NCI-H345 (cell line): ENCODE measurements around the gene PTPRE.

Source experiments
- DNase-seq: peaks from one replicate; lab custom pipeline; 2025; lab: John Stamatoyannopoulos, UW

PTPRE gene

GRCh38 chr10:128000471-128001362, 93.8 kb downstream of the PTPRE start:
- no peak for DNase-seq

GRCh38 chr10:128001363-128001745, 94.5 kb downstream of the PTPRE start:
- DNase-seq, result no peak

- DNase-seq, result no peak
These were observed 94.9 kb downstream of the PTPRE start for GRCh38 chr10:128001849-128002248.

DNA sequence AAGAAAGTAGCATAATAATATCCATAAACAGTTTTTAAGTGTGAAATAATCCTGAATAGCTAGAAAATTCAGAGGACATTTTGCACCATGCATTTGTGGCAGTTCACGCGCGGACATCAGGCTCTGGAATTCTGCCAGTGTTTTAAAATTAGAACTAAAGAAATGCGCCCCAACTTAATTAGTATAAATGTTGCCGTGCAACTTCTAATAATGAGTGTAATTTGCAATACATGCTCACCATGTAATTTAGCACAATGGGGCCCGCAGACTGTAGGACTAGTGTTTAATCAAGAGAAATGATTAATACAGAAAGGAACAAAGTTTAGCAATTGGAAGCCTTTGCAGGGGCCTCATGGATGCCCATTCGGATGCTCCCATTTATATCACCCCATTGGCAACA, 96.6 kb downstream of the PTPRE start:
- no peak for DNase-seq

DNA sequence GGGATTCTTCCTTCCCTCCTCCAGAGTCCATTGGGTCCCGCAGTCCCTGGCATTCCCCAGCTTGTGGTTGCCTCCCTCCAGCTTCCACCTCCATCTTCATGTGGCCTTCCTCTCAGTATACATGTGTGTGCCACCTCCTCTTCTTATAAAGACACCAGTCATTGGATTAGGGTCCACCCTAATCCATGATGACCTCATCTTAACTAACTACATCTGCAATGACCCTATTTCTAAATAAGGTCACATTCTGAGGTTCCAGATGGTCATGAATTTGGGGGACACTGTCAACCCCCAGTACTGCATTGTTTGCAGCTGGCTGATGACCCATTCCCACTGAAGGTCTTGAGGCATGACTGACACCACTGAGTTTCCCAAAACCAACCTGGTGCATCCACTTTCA, 99.0 kb downstream of the PTPRE start:
- no peak for DNase-seq

- no peak for DNase-seq
These were observed 100.2 kb downstream of the PTPRE start for GRCh38 chr10:128007056-128007455.

DNA sequence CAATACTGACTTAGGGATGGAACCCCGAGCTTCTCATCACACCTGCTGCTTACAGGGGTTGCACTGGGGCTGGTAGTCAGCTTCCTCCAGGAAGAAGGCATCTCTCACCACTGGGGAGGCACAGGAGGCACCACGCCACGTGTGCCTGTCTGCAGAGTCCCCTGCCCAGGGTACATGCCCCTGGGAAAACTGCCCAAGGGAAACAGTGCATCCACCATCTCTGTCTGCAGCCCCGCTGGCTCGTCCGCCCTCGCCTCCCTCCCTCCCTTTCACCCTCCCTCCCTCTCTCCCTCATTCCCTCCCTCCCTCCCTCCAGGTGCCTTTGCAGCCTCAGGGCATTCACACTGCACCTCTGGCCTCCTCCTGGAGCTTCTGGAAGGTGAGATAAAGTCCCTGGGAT, 101.1 kb downstream of the PTPRE start:
- DNase-seq, result no peak

- DNase-seq, result no peak
These were observed 101.8 kb downstream of the PTPRE start for GRCh38 chr10:128008521-128009250.

DNA sequence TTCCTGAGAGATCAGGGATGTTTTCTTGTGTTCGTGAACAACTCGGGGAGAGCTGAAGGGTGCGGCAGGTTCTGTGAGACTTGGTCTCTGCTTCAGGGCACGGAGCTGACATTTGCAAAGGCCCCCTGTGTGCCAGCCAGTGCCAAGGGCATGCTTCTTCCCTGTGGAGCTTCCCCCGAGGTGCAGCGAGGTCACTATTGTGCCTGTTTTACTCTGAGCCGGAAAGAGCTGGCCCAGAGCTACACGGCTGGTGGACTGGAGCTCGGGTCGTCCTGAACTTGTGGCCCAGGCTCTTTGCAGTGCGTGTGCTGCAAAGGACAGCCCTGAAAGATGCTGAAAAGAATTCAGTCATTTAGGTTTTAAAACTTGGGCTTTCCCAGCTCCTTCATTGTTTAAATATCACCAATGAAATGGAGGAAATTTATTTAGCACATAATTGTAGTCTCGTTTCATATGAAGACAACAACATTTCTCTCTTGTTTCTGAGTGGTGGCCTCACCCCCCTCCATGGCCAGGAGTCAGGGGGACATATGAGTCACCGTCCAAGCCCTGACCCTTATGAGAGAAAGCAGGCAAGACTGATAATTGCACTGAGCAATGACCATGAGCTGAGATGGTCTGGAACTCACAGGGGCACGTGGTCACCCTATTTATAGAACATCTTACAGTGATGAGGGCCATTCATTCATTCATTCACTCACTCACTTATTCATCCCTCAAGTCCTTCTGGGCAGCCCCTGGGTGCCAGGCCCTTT, 102.6 kb downstream of the PTPRE start:
- no peak for DNase-seq

- peak; percentile 58 for DNase-seq
These were observed 104.4 kb downstream of the PTPRE start for GRCh38 chr10:128011059-128011979.

DNA sequence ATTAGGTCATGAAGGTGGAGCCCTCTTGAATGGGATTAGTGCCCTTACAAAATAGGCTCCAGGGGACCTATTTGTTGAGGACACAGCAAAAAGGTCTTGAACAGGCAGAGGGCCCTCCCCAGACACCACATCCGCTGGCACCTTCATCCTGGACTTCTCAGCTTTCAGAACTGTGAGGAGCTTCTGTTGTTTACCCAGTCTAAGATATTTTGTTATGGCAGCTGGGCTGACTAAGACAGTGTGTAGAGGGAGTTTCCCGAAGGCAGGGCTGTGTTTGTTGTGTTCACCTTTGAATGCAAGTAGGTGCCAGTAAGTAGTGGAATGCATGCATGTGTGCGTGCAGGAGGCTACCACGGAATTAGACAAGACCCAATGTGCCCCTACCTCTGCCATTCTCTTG, 106.7 kb downstream of the PTPRE start:
- no peak for DNase-seq

DNA sequence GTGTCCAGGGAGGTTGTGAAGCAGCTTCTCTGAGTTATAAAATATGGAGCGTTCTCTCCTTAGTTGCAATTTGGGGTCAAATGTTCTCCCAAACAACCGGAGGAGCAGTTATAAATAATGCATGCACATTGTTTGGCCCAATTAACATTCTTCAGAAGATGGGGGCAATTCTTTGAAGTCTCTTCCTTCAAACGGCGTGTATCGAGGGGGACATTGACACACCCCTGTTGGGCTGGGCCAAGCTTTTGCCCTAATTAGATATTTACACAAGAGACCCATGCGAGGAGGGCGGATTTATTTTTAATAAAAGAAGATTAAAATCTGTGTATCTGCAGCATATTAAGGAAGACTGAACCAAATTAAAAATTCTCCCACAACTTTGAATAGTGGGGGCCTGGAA, 107.3 kb downstream of the PTPRE start:
- DNase-seq, result no peak

DNA sequence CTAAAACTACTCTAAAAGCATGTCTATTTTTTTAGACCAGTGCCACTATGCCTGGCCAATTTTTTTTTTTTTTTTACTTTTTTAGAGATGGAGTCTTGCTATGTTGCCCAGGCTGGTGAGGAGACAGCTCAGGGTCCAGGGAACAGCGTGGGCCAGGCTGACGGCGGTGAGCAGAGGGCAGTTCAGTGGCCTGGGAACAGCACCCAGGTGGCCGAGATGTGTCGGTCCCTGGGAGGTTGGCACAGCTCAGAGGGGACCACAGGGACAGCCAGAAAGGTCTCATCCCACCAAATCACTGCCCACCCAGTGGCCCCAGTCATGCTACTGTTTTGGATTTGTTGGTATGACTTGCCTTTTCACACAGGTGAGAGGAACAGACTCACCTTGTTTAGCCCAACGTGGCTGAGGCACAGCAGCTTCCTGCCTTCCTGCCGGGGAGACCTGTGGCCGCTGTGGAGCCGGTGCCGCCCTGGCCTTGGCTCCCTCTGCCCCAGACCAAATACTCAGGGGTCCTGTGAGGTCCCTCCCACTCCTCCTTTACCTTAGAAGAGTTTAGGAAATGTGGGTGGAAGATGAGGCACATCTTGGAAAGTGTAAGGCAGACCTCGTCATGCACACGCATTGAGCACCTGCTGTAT, 109.6 kb downstream of the PTPRE start:
- DNase-seq, result no peak

DNA sequence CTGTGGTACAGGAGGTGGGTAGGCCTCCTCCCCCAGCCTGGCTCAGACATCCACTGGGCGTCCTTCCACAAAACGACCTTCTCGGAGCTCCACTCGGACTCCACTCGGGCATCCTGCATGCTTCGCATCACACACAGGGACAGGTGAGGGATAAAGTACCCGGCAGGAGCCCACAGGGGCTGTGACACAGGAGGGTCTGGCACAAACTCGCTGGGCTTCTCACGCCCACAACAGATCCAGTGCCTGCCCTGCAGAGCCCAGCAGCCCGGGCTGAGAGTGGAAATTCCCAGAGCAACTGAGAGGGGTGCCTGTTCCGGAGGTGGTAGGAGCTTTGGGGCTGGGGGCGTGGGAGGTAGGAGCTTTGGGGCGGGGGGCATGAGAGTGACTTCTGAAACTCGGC, 110.9 kb downstream of the PTPRE start:
- DNase-seq, result no peak

GRCh38 chr10:128018236-128018635, 111.3 kb downstream of the PTPRE start:
- DNase-seq, result no peak

DNA sequence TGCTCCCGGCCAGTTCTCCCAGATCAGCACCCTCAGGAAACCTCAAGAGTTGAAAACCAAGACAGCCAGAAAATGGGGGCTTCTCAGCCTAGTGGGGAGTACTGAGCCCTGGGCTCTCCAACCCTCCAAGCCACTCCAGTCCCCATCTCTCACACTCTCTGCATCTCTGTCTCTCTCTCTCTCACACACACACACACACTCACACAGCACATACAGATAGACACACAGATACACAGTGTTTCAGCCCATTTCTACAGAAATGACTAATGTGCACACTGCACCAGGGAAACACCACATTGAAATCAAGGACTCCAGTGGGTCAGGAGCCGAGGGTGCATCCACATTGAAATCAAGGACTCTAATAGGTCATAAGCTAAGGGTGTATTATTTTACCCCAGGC, 111.8 kb downstream of the PTPRE start:
- no peak for DNase-seq

DNA sequence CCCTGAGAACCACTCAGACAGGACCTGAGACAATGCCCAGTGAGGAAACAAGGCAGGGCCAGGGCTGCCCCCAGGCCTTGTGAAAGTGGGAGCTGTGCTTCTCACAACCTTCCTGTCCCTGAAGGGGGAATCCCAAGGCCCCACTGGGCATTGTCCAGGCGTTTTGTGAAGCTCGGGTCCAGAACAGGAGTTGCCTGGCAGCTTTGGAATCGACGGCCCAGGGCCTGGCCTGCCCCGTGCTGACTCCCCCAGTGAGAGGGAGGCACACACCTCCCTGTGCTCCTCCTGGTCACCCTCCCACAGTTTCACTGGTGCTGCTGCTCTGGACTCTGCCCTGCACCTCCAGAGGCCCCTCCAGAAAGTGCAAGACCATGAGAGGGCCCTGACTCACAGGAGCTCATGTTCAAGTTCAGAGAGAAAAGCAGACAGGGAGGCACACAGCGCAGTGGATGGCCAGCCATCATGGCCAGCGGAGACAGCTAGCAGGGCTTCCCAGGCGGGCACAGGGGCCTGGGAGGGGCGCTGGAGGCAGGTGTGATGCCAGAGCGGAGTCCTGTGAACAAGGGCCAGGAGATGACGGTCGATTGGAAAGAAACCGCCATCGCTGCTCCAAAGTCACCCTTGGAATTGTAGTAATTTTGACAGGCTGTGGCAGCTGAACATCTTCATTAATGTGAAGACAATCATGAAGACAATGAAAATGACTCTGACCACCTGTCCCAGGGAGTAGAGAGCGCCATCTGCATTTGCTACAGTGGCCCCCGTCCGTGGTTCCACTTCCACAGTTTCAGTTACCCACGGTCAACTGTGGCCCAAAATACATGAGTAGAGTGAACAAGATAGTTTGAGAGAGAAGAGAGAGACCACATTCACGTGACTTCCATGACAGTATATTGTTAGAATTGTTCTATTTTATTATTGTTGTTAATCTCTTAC, 115.6 kb downstream of the PTPRE start:
- DNase-seq, result no peak

- DNase-seq, result no peak
These were observed 117.5 kb downstream of the PTPRE start for GRCh38 chr10:128024426-128024825.

GRCh38 chr10:128025437-128025836, 118.5 kb downstream of the PTPRE start:
- no peak for DNase-seq

DNA sequence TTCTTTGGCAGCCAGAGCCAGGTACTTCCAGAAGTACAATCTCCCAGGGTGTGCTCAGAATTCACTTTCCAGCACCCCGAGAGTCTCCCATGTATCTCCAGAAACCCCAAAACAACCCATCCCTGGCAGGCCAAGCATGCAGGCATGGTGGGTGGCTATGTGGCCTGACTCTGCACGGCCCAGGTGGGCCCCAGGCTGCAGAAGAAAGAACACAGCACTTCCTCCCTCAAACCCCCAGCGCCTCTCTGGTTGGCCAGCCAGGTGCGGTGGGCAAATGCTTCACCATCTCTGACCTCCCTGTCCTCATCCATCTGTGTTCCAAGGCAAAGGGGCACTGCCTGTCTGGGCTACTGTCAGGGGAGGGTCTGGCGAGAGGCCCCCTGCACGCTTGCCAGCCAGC, 119.0 kb downstream of the PTPRE start:
- no peak for DNase-seq
